ENCODE data around the gene NLGN1.

Gene NLGN1

DNA sequence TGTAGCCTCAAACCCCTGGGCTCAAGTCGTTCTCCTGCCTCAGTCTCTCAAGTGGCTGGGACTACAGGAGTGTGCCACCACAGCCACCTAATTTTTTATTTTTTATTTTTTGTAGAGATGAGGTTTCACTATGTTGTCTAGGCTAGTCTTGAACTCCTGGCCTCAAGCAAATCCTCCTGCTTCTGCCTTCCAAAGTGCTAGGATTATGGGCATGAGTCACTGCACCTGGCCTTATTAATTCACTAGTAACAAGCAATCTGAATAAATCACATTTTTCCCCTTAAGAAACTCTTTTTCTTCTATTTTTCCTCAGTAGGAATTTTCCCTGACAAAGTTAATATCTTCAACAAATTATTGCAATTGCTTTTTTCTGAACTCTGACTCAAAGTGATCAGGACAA is 336.9 kb downstream of the NLGN1 start:
- DNase-seq (ENCODE audit: low read depth in 1 of 2, low spot score in 1 of 2) = no peak
- in situ Hi-C loops (cut with HindIII; ENCODE audit: low pct_unique_long_range_greater_than_20kb, low sequenced_read_pairs) = no loop called here
- TF ChIP-seq JUND (IDR thresholded peaks at IDR 0.05; ENCODE audit: low read depth) = no peak

DNA sequence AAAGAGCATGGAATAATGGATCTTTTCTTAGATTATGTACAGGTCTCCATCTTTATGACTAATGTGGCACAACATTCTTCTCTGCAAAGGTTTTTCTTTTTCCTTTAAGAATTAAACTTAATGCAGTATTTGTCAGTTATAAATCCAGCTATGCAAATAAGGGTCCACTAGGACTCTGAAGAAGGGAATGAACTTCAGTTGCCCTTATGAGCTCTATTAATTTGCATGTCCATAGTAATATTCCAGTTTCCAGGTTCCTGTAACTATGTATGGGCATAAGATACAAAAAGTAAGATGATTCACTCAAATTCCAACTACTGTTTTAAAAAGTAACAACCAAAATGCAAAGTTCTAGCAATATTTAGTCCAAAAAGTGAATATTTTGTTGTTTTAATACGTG is 337.4 kb downstream of the NLGN1 start:
- in situ Hi-C loops (cut with HindIII; ENCODE audit: low pct_unique_long_range_greater_than_20kb, low sequenced_read_pairs) = no loop called here
- no peak for TF ChIP-seq JUND (IDR thresholded peaks at IDR 0.05; ENCODE audit: low read depth)
- no peak for DNase-seq (ENCODE audit: low read depth in 1 of 2, low spot score in 1 of 2)

DNA sequence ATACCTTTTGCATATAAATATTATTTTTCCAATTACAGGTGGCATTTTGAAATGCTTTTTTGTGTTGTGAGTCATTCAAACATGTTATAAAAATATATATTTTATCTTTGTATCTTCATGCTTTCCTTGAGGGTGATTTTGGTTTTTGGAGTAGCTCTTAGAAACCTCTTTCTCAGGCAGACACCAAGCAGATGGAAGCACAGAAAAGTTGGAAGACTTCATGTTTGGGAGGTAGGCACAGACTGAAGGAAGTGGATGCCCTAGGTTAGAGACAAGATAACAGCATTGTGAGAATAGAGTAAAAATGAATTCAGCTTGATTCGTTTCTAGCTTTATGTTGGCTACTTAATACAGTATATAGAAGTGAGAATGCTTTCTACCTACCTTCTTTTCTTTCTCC is 338.3 kb downstream of the NLGN1 start:
- in situ Hi-C loops (cut with HindIII; ENCODE audit: low pct_unique_long_range_greater_than_20kb, low sequenced_read_pairs) = no loop called here
- no peak for TF ChIP-seq JUND (IDR thresholded peaks at IDR 0.05; ENCODE audit: low read depth)
- no peak for DNase-seq (ENCODE audit: low read depth in 1 of 2, low spot score in 1 of 2)

DNA sequence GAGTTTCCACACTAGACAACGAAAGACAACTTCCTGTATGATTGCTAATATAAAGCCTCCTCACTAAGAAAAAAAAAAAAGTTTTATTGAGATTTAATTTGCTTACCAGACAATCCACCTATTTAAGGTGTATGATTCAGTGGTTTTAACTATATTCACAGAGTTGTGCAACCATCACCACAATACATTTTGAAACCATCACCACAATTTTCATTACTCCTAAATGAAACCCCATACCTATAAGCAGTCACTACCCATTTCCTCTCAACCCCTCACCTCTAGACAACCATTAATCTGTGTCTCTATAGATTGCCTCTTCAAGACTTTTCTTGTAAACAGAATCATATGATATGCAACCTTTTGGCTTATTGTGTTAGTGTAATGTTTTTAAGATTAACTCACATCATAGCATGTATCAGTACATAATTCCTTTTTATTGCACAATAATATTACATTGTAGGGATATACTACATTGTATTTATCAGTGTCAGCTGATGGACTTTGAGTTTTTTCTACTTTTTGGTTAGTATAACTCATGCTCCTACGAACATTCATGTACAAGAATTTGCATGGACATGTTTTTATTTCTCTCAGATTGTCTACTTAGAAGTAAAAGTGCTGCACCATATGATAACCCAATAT is 339.7 kb downstream of the NLGN1 start:
- in situ Hi-C loops (cut with HindIII; ENCODE audit: low pct_unique_long_range_greater_than_20kb, low sequenced_read_pairs) = no loop called here
- no peak for TF ChIP-seq JUND (IDR thresholded peaks at IDR 0.05; ENCODE audit: low read depth)

DNA sequence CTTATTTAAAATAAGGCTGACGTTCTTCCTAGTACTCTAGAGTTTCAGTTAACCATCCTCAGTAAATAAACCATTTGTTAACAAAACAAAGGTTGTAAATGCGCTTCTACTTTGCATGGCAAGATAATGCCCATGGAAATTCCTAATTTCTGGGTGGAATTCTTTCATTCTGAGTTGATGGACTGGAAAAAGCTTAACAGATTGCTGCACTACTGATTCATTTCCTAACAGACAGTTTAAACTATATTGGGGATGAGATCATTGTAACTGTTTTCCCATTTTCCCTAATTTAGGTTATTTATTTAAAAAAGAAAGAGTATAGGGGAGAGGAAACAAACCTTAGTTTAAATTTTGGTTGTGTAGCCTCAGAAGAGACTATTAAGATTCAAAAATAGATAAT is 342.2 kb downstream of the NLGN1 start:
- in situ Hi-C loops (cut with HindIII; ENCODE audit: low pct_unique_long_range_greater_than_20kb, low sequenced_read_pairs) = no loop called here
- no peak for TF ChIP-seq JUND (IDR thresholded peaks at IDR 0.05; ENCODE audit: low read depth)
- no peak for DNase-seq (ENCODE audit: low read depth in 1 of 2, low spot score in 1 of 2)

More for the DNA sequence above, 339.7 kb downstream of the NLGN1 start:
- no peak for DNase-seq (ENCODE audit: low read depth in 1 of 2, low spot score in 1 of 2)

DNA sequence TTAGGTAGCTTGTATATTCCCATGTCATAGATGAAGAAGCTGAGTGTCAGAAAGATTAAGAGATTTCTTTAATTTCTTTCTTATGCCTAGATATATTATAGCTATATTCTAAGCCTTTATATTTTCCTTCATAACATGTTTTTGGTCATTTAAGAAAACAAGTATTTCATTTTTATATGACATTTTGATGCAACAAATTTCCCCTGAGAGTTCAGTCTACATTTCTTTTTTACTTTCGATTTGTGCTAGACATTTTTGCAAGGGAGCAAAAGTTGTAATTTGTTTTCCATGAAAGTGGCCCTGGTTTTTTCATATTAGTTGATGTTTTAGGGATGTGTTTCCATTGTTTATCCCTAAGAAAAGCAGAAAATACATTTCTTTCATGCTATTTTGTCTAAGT is 344.9 kb downstream of the NLGN1 start:
- TF ChIP-seq JUND (IDR thresholded peaks at IDR 0.05; ENCODE audit: low read depth) = no peak
- DNase-seq (ENCODE audit: low read depth in 1 of 2, low spot score in 1 of 2) = no peak
- in situ Hi-C loops (cut with HindIII; ENCODE audit: low pct_unique_long_range_greater_than_20kb, low sequenced_read_pairs) = no loop called here

DNA sequence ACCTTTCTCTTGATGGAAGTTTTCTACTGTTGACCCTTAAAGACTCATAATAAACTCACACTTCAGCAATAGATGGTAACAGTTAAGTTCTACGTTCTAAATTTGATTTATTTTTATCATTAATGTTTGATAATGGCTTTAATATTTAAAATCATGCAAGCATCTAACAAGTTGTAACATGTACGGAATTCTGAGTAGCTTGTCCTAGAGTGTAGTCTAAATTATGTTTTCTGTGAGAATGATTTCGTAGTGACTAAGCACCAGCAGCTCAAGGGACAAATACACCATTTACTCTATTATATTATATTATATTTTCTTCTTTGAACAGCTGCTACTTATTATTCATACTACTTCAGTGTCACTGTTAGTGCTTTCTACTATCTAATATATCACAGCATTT is 345.6 kb downstream of the NLGN1 start:
- DNase-seq (ENCODE audit: low read depth in 1 of 2, low spot score in 1 of 2) = no peak
- no peak for TF ChIP-seq JUND (IDR thresholded peaks at IDR 0.05; ENCODE audit: low read depth)
- in situ Hi-C loops (cut with HindIII; ENCODE audit: low pct_unique_long_range_greater_than_20kb, low sequenced_read_pairs) = no loop called here

DNA sequence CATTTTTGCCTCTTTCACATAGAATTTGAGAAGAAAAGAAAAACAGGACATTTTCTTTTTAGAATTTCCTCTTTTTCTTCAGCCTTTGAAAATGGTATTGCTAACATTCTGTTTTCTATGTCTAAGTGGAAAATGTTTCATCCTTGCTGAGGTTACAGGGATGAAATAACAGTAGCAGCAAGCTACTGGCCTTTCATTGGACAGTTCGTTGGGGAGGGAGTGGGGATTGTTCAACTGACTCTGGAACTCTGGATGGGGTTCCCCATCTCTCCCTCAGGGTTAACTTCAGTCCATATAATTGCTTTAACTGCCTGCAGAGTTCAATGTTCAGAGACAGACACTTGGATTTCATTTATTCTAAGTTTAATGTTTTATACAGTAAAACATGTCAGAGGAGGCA is 346.0 kb downstream of the NLGN1 start:
- no peak for TF ChIP-seq JUND (IDR thresholded peaks at IDR 0.05; ENCODE audit: low read depth)
- DNase-seq (ENCODE audit: low read depth in 1 of 2, low spot score in 1 of 2) = no peak
- in situ Hi-C loops (cut with HindIII; ENCODE audit: low pct_unique_long_range_greater_than_20kb, low sequenced_read_pairs) = no loop called here

DNA sequence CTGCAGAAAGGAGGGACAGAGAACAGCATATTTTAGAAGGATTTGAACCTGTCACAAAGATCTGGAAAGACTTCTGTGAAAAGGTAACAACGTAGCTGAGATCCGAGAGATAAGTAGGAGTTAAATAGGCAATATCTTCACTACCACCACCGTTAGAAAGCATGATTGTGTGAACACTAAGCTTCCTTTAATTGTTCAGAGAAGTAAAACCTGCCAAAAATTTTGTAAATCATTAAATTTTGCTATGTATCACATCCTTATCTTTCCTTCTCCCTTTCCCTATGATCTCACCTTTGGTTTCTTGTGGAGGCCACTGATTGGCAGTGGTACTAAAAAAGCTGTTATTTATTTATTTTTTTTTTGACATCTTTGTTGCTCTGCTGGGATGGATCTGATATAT is 346.9 kb downstream of the NLGN1 start:
- DNase-seq (ENCODE audit: low read depth in 1 of 2, low spot score in 1 of 2) = no peak
- in situ Hi-C loops (cut with HindIII; ENCODE audit: low pct_unique_long_range_greater_than_20kb, low sequenced_read_pairs) = no loop called here
- no peak for TF ChIP-seq JUND (IDR thresholded peaks at IDR 0.05; ENCODE audit: low read depth)

DNA sequence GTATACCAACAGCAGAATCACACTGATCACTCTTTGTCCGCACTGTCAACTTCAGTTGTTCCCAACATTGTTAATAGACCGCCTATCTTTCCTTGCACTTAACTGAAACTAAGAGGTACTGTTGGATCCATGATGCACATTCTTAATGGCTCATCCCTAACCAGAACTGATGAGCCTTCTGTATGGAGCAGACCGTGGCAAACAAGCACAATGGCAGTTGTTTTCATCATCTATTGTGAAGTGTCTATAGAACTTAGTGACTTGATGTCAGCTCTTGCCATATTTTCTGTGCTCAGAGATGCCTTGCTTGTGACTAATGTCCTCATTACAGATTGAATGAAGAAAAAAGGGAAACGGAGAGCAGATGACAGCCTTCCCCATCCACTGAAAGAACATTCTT is 347.4 kb downstream of the NLGN1 start:
- in situ Hi-C loops (cut with HindIII; ENCODE audit: low pct_unique_long_range_greater_than_20kb, low sequenced_read_pairs) = no loop called here
- DNase-seq (ENCODE audit: low read depth in 1 of 2, low spot score in 1 of 2) = no peak
- TF ChIP-seq JUND (IDR thresholded peaks at IDR 0.05; ENCODE audit: low read depth) = no peak

DNA sequence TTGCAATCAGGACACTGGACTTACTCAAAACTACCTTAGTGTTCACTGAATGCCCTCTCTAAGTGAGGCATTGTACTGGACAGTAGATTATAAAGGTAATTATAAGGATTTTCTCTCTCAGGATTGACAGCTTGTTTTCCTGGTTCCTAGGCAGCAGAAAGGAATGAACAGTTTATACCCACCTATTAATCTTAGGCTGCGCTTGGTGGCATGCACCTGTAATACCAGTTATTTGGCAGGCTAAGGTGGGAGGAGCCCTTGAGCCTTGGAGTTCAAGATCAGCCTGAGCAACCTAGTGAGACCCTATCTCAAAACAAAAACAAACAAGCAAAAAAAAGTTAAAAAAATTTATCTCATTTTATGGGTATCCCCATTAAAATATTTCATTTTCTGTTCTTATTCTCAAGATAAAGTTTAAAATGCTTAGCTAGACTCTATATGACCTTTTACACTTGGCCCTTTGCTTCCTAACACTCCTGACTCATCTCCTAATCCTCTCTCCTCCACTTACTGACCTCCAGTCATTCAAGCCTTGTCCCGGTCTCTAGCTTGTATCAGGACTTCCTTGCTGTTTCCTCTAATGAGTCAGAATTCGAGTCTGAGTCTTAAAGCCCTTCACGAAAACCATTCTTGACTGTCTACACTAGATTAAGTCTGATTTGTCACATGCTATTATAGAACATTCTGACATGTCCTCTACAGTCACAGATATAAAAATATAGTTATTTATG is 348.6 kb downstream of the NLGN1 start:
- in situ Hi-C loops (cut with HindIII; ENCODE audit: low pct_unique_long_range_greater_than_20kb, low sequenced_read_pairs) = no loop called here
- peak in 1 of 2 experiments; percentile 27 for DNase-seq (ENCODE audit: low read depth in 1 of 2, low spot score in 1 of 2)
- TF ChIP-seq JUND (IDR thresholded peaks at IDR 0.05; ENCODE audit: low read depth) = no peak

DNA sequence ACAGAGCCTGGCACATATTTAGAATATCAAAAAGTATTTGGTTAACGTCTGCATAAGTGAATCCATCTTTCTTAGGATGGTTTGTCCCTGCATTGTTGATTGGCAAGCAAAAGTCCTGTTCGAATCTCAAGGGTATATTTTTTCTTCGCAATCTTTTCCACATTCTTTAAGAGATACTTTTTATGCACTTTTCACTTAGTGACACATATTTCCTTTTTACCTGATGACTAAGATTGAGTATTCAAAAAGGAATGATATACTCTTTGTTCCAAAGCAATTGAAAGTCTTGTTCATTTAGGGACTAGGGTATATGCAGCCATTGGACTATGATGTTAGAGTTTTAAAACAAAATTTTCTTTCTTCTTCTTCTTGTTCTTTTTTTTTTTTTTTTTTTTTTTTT is 349.9 kb downstream of the NLGN1 start:
- no peak for TF ChIP-seq JUND (IDR thresholded peaks at IDR 0.05; ENCODE audit: low read depth)
- no peak for DNase-seq (ENCODE audit: low read depth in 1 of 2, low spot score in 1 of 2)

DNA sequence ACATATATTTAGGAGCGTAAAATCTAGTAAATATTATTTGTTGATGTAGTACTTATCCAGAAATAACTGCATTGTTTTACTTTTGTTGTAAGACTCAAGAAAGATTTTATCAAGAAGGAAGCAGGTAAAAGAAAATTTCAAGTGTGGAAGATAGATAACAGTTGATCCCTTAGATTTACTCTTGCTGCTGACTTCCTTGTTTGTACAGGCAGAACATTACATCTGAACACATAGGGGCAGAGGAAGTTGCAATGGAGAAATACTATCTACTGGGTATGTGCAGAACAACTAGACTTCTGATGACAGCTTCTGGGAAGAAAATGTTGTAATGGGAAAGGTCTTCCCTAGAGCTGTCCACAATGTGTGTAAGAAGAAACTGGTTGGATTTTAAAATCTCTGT is 350.6 kb downstream of the NLGN1 start:
- DNase-seq (ENCODE audit: low read depth in 1 of 2, low spot score in 1 of 2) = peak in 1 of 2 experiments; percentile 34
- in situ Hi-C loops (cut with HindIII; ENCODE audit: low pct_unique_long_range_greater_than_20kb, low sequenced_read_pairs) = no loop called here
- no peak for TF ChIP-seq JUND (IDR thresholded peaks at IDR 0.05; ENCODE audit: low read depth)

More for the DNA sequence above, 349.9 kb downstream of the NLGN1 start:
- in situ Hi-C loops (cut with HindIII; ENCODE audit: low pct_unique_long_range_greater_than_20kb, low sequenced_read_pairs) = no loop called here

DNA sequence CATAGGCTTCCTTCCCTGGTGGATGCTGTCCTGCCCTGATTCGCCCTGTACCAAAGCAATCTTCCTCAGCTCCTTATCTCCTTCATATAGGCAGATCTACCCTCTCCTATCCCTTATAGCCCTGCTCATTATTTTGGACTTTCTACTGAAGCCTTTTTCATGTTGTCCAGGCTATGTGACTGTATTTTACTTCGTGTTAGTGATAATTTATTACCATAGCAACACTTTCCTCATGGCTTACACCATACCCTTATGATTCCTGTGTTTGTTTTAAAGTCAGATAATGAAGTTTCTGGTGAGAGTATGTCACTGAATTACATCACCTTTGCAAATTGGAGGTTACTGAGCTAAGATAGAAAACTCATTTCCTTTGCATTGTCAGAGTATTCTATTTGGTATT is 352.6 kb downstream of the NLGN1 start:
- in situ Hi-C loops (cut with HindIII; ENCODE audit: low pct_unique_long_range_greater_than_20kb, low sequenced_read_pairs) = no loop called here
- no peak for TF ChIP-seq JUND (IDR thresholded peaks at IDR 0.05; ENCODE audit: low read depth)
- DNase-seq (ENCODE audit: low read depth in 1 of 2, low spot score in 1 of 2) = no peak
